HEK293 (cell line): ENCODE measurements around the gene ABHD12B.

Source experiments
- CTCF ChIA-PET: fragments of 350-600 bp; formaldehyde crosslinking; extraction: SDS; loops from one replicate; lab custom pipeline; 2021; ENCODE audit warnings: antibody characterized with exemption; lab: Yijun Ruan, JAX
- POLR2A ChIA-PET: fragments of 300-600 bp; formaldehyde crosslinking; extraction: SDS; loops from one replicate; lab custom pipeline; 2020; ENCODE audit warnings: antibody characterized with exemption, inconsistent platforms; lab: Yijun Ruan, JAX
- H3K27ac ChIP-seq: fragments of 200-500 bp; sonication (Bioruptor generic); 2 replicates; pipeline ENCODE4 v1.5.1; 2014; ENCODE audit warnings: low read depth, low read length, control low read depth, inconsistent platforms; ENCODE audit errors: extremely low read depth
- H3K36me3 ChIP-seq, 2 experiments: fragments of 200-500 bp in 1 of 2; sonication (Bioruptor generic) in 1 of 2; 1 replicate in 1 of 2; 2 replicates in 1 of 2; pipeline ENCODE4 v1.5.1; 2014 to 2017; ENCODE audit warnings: inconsistent platforms in 2 of 2, low read length in 2 of 2; ENCODE audit not compliant: control insufficient read depth in 2 of 2, insufficient read depth in 1 of 2
- H3K4me1 ChIP-seq: fragments of 200-500 bp; sonication (Bioruptor generic); 2 replicates; pipeline ENCODE4 v1.5.1; 2014; ENCODE audit warnings: mild to moderate bottlenecking, low read length, inconsistent platforms; ENCODE audit not compliant: control insufficient read depth, insufficient read depth
- H3K4me3 ChIP-seq: 2 replicates; pipeline ENCODE4 v1.5.1; 2011; ENCODE audit warnings: low read depth, mild to moderate bottlenecking, control low read depth, low read length, moderate library complexity
- H3K9me3 ChIP-seq: fragments of 200-500 bp; sonication (Bioruptor generic); 2 replicates; pipeline ENCODE4 v1.5.1; 2014; ENCODE audit warnings: low read depth, low read length, inconsistent platforms; ENCODE audit not compliant: control insufficient read depth, insufficient read depth
- BCL11B ChIP-seq: fragments of 450-650 bp; formaldehyde crosslinking; IDR thresholded peaks from 2 replicates; pipeline ENCODE4 v1.5.1; 2016; ENCODE audit warnings: low read depth, missing biosample characterization, missing genetic modification characterization
- HOXA7 ChIP-seq: sonication (generic); formaldehyde crosslinking; IDR thresholded peaks from 2 replicates; pipeline ENCODE4 v1.8.1; 2022; ENCODE audit warnings: missing genetic modification reagents, borderline replicate concordance
- MZF1 ChIP-seq: fragments of 450-650 bp; formaldehyde crosslinking; IDR thresholded peaks from 2 replicates; pipeline ENCODE4 v1.5.1; 2017; ENCODE audit warnings: missing biosample characterization, missing genetic modification characterization, borderline replicate concordance
- OVOL3 ChIP-seq: fragments of 450-650 bp; formaldehyde crosslinking; IDR thresholded peaks from 2 replicates; pipeline ENCODE4 v1.5.1; 2016; ENCODE audit warnings: missing biosample characterization, missing genetic modification characterization
- PBX3 ChIP-seq: sonication (generic); formaldehyde crosslinking; IDR thresholded peaks from 2 replicates; pipeline ENCODE4 v1.8.1; 2022; ENCODE audit warnings: mild to moderate bottlenecking, moderate library complexity, missing genetic modification reagents
- PRDM2 ChIP-seq: fragments of 450-650 bp; formaldehyde crosslinking; IDR thresholded peaks from 2 replicates; pipeline ENCODE4 v1.5.1; 2016; ENCODE audit warnings: missing biosample characterization, missing genetic modification characterization, borderline replicate concordance
- PRDM4 ChIP-seq: fragments of 450-650 bp; formaldehyde crosslinking; IDR thresholded peaks from 2 replicates; pipeline ENCODE4 v1.5.1; 2017; ENCODE audit warnings: missing biosample characterization, missing genetic modification characterization
- ZBTB20 ChIP-seq: fragments of 450-650 bp; formaldehyde crosslinking; IDR thresholded peaks from 2 replicates; pipeline ENCODE4 v1.5.1; 2016; ENCODE audit warnings: missing biosample characterization, missing genetic modification characterization
- ZBTB26 ChIP-seq: fragments of 450-650 bp; formaldehyde crosslinking; optimal IDR thresholded peaks from 2 replicates; pipeline ENCODE3; 2016; ENCODE audit warnings: missing biosample characterization, mild to moderate bottlenecking, missing genetic modification characterization
- ZBTB44 ChIP-seq: fragments of 450-650 bp; IDR thresholded peaks from 2 replicates; pipeline ENCODE4 v1.5.1; 2018; ENCODE audit warnings: missing biosample characterization, mild to moderate bottlenecking, missing genetic modification characterization
- ZNF148 ChIP-seq: fragments of 450-650 bp; formaldehyde crosslinking; IDR thresholded peaks from 2 replicates; pipeline ENCODE4 v1.5.0; 2017; ENCODE audit warnings: missing biosample characterization, missing genetic modification characterization, borderline replicate concordance
- ZNF211 ChIP-seq: fragments of 450-650 bp; formaldehyde crosslinking; IDR thresholded peaks from 2 replicates; pipeline ENCODE4 v1.5.1; 2016; ENCODE audit warnings: low read depth, missing biosample characterization, missing genetic modification characterization
- ZNF335 ChIP-seq: fragments of 450-650 bp; formaldehyde crosslinking; conservative IDR thresholded peaks from 2 replicates; pipeline ENCODE4 v1.5.1; 2016; ENCODE audit warnings: missing biosample characterization, missing genetic modification characterization
- ZNF426 ChIP-seq: fragments of 450-650 bp; formaldehyde crosslinking; IDR thresholded peaks from 2 replicates; pipeline ENCODE4 v1.5.1; 2017; ENCODE audit warnings: missing biosample characterization, missing genetic modification characterization, mild to moderate bottlenecking, inconsistent platforms, moderate library complexity
- ZNF488 ChIP-seq: fragments of 450-650 bp; formaldehyde crosslinking; IDR thresholded peaks from 2 replicates; pipeline ENCODE4 v1.5.1; 2016; ENCODE audit warnings: missing biosample characterization, missing genetic modification characterization
- ZNF510 ChIP-seq: fragments of 450-650 bp; formaldehyde crosslinking; IDR thresholded peaks from 2 replicates; pipeline ENCODE4 v1.5.1; 2018; ENCODE audit warnings: mild to moderate bottlenecking, missing genetic modification characterization, missing biosample characterization; ENCODE audit not compliant: insufficient replicate concordance
- ZNF585B ChIP-seq: fragments of 450-650 bp; formaldehyde crosslinking; IDR thresholded peaks from 2 replicates; pipeline ENCODE4 v1.5.1; 2016; ENCODE audit warnings: missing biosample characterization, missing genetic modification characterization
- ZNF610 ChIP-seq: fragments of 450-650 bp; formaldehyde crosslinking; IDR thresholded peaks from 2 replicates; pipeline ENCODE4 v1.5.1; 2016; ENCODE audit warnings: missing biosample characterization, missing genetic modification characterization, borderline replicate concordance

ABHD12B gene

GRCh38 chr14:50835280-50835679 lies 36.6 kb upstream of the ABHD12B start (continued):
- TF ChIP-seq ZNF488 (no peak), PRDM4 (tag by site-specific recombination) (no peak), ZNF426 (tag by site-specific recombination) (no peak), ZNF211 (tag by site-specific recombination) (no peak), ZNF335 (tag by site-specific recombination) (no peak)

GRCh38 chr14:50836515-50836914 lies 35.3 kb upstream of the ABHD12B start:
- ChIA-PET POLR2A (no interaction called here), CTCF (interaction anchor here (1.0 kb wide), 1 partner anchor 24 kb away, joined by 4 read pairs; no protein-coding TSS in a partner anchor)
- Histone ChIP-seq H3K9me3 (no peaks in the 10 kb centered on the region), H3K36me3 (no peaks in the 10 kb centered on the region; a peak in 1 of 3 replicates), H3K4me3 (no peak overlapping the region), H3K4me1 (peaks cover 10% of the 10 kb centered on the region), H3K27ac (no peak overlapping the region)
- TF ChIP-seq PBX3 (CRISPR knock-in tag) (no peak), ZNF585B (tag by site-specific recombination) (no peak), ZNF610 (tag by site-specific recombination) (no peak), ZBTB26 (tag by site-specific recombination) (no peak), PRDM2 (tag by site-specific recombination) (no peak), ZBTB44 (tag by site-specific recombination) (no peak), OVOL3 (tag by site-specific recombination) (no peak), MZF1 (tag by site-specific recombination) (no peak), HOXA7 (no peak), BCL11B (tag by site-specific recombination) (no peak), ZBTB20 (no peak), ZNF510 (tag by site-specific recombination) (no peak), ZNF148 (tag by site-specific recombination) (no peak)
